ENCODE data around the gene MAST4. TPM values are rescaled to one million over a fixed set of nuclear protein-coding genes. Genes with fewer than 3 reads are reported as not detected.

Gene MAST4
- total and polyA plus RNA-seq, 8 donors = 5.9 to 29.7 (median 10.0) TPM

- DNase-seq (no peak), ATAC-seq (no peak), FAIRE-seq (no peak)
- intact Hi-C loops (cut with DNase I) = no loop called here
- no peaks in the 10 kb centered on the region for H3K9me3 ChIP-seq
- no peaks in the 10 kb centered on the region for H3K4me1 ChIP-seq
- no peak overlapping the region for H3K27ac ChIP-seq
- TF ChIP-seq CTCF (IDR thresholded peaks at IDR 0.05) = no peak
- H3K4me3 ChIP-seq = no peak overlapping the region
- no peaks in the 10 kb centered on the region for H3K36me3 ChIP-seq
- no peaks in the 10 kb centered on the region for H3K27me3 ChIP-seq
Observed at GRCh38 chr5:67176936-67177335, 580.7 kb downstream of the MAST4 start.

- Histone ChIP-seq H3K4me1 (no peaks in the 10 kb centered on the region), H3K27ac (no peak overlapping the region), H3K9me3 (no peaks in the 10 kb centered on the region), H3K27me3 (no peaks in the 10 kb centered on the region), H3K36me3 (no peaks in the 10 kb centered on the region), H3K4me3 (no peak overlapping the region)
- DNase-seq (no peak), FAIRE-seq (no peak), ATAC-seq (no peak)
- TF ChIP-seq CTCF (IDR thresholded peaks at IDR 0.05) = no peak
- 48 to 50% methylated on average over 1 of the region's 1 CpG for WGBS, 2 donors
- intact Hi-C loops (cut with DNase I) = no loop called here
Observed at GRCh38 chr5:67178085-67178484, 581.9 kb downstream of the MAST4 start.

GRCh38 chr5:67178966-67179365 lies 582.8 kb downstream of the MAST4 start:
- no peak for ATAC-seq
- no peak for TF ChIP-seq CTCF (IDR thresholded peaks at IDR 0.05)
- H3K4me3 ChIP-seq = no peak overlapping the region
- WGBS, 2 donors = 84 to 93% methylated on average over 7 of the region's 7 CpGs
- no peaks in the 10 kb centered on the region for H3K27me3 ChIP-seq
- H3K27ac ChIP-seq = no peak overlapping the region
- H3K9me3 ChIP-seq = no peaks in the 10 kb centered on the region
- intact Hi-C loops (cut with DNase I) = no loop called here
- H3K36me3 ChIP-seq = no peaks in the 10 kb centered on the region
- FAIRE-seq = no peak
- DNase-seq = no peak
- no peaks in the 10 kb centered on the region for H3K4me1 ChIP-seq

GRCh38 chr5:67179697-67180361 lies 583.6 kb downstream of the MAST4 start:
- H3K36me3 ChIP-seq = no peaks in the 10 kb centered on the region
- H3K4me3 ChIP-seq = no peak overlapping the region
- no peaks in the 10 kb centered on the region for H3K27me3 ChIP-seq
- H3K9me3 ChIP-seq = no peaks in the 10 kb centered on the region
- no peak for TF ChIP-seq CTCF (IDR thresholded peaks at IDR 0.05)
- DNase-seq (no peak), ATAC-seq (no peak), FAIRE-seq (no peak)
- WGBS, 2 donors = 90 to 92% methylated on average over 5 of the region's 5 CpGs
- no peak overlapping the region for H3K27ac ChIP-seq
- H3K4me1 ChIP-seq = no peaks in the 10 kb centered on the region
- intact Hi-C loops (cut with DNase I) = no loop called here

- no peaks in the 10 kb centered on the region for H3K4me1 ChIP-seq
- TF ChIP-seq CTCF (IDR thresholded peaks at IDR 0.05) = no peak
- intact Hi-C loops (cut with DNase I) = no loop called here
- DNase-seq = peak in 1 of 6 donors; percentile 26
- no peaks in the 10 kb centered on the region for H3K36me3 ChIP-seq
- H3K9me3 ChIP-seq = no peaks in the 10 kb centered on the region
- 64 to 66% methylated on average over 5 of the region's 5 CpGs for whole genome bisulfite sequencing, 2 donors
- H3K27ac ChIP-seq = peak overlapping the region in 2 of 4 donors; percentile 10 to 40
- no peak for FAIRE-seq
- no peak overlapping the region for H3K4me3 ChIP-seq
- H3K27me3 ChIP-seq = no peaks in the 10 kb centered on the region
- peak in 2 of 4 donors; percentile 66 to 74 for ATAC-seq
Observed at GRCh38 chr5:67181648-67182221, 585.5 kb downstream of the MAST4 start.

All from pancreas (tissue), 10 donors.